GM12801 (cell line): ENCODE measurements around the gene PCDHB15.

ENCODE experiments used
- TF ChIP-seq, protein P1 (sequence below): IDR thresholded peaks from one replicate; pipeline ENCODE4 v1.5.1; 2011; ENCODE audit warnings: control low read depth; ENCODE audit not compliant: insufficient read length; ENCODE audit errors: extremely low read depth

PCDHB15 gene

DNA sequence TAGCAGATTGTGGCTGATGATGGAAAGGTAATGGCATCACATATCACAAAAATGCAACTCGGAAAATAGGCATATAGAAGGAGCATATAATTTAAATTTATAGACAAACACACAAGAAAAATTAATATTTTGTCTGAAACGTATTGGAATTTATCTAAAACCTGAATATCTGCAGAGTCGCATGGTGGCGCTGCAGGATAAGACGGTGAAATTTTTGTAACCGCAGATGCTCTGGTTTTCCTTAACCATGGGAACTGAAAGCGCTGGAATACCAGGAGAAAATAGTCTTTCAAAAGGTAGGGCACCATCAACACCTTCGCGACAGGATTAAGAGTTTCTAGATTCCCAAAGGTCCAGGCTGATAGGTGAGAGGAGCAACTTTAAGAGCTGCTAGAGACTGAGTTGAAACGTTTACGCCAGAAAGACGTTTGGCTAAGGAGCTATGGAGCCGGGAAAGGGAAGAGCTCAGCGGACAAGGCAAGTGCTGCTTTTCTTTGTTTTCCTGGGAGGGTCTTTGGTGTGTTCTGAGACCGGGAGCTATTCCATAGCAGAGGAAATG, 11.0 kb upstream of the PCDHB15 start:
- TF ChIP-seq, protein P1, sequence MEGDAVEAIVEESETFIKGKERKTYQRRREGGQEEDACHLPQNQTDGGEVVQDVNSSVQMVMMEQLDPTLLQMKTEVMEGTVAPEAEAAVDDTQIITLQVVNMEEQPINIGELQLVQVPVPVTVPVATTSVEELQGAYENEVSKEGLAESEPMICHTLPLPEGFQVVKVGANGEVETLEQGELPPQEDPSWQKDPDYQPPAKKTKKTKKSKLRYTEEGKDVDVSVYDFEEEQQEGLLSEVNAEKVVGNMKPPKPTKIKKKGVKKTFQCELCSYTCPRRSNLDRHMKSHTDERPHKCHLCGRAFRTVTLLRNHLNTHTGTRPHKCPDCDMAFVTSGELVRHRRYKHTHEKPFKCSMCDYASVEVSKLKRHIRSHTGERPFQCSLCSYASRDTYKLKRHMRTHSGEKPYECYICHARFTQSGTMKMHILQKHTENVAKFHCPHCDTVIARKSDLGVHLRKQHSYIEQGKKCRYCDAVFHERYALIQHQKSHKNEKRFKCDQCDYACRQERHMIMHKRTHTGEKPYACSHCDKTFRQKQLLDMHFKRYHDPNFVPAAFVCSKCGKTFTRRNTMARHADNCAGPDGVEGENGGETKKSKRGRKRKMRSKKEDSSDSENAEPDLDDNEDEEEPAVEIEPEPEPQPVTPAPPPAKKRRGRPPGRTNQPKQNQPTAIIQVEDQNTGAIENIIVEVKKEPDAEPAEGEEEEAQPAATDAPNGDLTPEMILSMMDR: no peak

DNA sequence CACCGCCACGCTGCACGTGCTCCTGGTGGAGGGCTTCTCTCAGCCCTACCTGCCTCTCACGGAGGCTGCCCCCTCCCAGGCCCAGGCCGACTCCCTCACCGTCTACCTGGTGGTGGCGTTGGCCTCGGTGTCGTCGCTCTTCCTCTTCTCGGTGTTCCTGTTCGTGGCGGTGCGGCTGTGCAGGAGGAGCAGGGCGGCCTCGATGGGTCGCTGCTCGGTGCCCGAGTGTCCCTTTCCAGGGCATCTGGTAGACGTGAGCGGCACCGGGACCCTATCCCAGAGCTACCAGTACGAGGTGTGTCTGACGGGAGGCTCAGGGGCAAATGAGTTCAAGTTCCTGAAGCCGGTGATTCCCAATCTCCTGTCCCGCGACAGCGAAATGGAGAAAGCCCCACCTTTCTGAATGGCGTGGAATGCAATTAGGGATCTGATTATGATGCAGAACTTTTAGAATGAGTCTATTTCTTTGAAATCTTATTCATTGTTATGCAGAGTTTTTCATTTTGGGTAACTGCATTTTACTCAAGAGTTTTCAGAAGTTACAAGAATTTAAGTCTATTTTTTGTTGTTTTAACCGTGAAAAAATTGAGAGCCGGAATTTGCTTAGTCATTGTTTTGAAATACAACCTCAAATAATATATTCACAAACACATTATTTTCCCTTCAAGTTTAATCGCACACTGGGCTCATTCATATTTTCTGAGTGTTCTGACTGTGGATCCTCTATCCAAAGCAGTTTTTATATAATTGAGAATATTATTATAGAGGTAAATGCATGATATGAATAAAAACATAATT, 8.5 kb upstream of the PCDHB15 start:
- TF ChIP-seq, protein P1: no peak

DNA sequence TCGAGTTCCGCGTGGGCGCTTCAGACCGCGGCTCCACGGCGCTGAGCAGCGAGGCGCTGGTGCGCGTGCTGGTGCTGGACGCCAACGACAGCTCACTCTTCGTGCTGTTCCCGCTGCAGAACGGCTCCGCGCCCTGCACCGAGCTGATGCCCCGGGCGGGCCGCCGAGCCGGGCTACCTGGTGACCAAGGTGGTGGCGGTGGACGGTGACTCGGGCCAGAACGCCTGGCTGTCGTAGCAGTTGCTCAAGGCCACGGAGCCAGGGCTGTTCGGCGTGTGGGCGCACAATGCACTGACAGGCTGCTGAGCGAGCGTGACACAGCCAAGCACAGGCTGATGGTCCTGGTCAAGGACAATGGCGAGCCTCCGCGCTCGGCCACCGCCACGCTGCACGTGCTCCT, 3.7 kb upstream of the PCDHB15 start:
- TF ChIP-seq, protein P1: no peak

DNA sequence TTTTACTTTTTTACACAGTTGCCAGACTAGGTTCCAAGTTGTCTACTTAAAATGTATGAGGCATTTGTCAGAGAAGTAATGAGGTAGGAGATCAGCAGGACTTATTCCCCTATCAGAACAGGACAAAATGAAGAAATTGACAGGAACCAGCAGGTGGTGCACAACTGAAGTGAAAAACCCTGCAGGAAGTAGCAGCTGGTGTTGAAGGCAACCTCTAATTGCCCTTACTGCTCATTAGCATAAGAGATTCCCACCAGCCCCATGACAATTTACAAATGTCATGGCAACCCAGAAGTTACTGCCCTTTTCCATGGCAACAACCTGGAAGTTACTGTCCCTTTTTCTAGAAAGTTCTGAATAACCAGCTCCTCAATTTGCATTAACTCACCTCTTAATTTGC, 5.4 kb downstream of the PCDHB15 start:
- TF ChIP-seq, protein P1: no peak

DNA sequence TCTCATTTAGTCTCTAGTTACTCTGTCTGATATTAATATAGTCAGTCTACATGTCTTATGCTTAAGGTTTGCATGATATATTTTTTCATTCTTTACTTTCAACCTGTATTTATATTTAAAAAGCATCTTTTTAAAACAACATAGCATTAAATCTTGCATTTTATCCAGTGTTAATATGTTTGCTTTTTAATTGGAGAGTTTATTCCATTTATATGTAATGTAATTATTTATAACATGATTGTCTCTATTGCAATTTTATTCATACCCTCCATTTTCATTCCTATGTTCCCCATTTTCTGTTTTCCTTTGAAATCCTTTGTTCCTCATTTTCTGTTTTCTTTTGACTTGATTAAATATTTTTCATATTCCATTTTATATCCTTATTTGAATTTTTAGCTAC, 13.3 kb downstream of the PCDHB15 start:
- TF ChIP-seq, protein P1: no peak

DNA sequence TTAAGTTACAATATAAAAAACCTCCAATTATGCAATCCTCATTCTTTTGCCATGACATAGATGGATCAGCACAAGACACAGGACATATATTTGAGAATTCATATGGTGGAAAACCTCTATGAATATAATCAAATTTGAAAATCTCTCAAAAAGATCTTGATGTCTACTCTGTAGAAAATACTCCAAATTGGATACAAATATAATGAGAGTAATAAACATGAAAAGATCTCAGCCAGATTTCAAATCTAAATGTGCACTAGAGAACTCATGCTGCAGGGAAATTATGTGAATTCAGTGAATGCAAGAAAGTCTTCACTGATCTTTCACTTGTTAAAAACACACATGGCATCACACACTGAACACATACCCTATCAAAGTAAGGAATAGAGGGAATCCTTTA, 13.8 kb downstream of the PCDHB15 start:
- TF ChIP-seq, protein P1: no peak

DNA sequence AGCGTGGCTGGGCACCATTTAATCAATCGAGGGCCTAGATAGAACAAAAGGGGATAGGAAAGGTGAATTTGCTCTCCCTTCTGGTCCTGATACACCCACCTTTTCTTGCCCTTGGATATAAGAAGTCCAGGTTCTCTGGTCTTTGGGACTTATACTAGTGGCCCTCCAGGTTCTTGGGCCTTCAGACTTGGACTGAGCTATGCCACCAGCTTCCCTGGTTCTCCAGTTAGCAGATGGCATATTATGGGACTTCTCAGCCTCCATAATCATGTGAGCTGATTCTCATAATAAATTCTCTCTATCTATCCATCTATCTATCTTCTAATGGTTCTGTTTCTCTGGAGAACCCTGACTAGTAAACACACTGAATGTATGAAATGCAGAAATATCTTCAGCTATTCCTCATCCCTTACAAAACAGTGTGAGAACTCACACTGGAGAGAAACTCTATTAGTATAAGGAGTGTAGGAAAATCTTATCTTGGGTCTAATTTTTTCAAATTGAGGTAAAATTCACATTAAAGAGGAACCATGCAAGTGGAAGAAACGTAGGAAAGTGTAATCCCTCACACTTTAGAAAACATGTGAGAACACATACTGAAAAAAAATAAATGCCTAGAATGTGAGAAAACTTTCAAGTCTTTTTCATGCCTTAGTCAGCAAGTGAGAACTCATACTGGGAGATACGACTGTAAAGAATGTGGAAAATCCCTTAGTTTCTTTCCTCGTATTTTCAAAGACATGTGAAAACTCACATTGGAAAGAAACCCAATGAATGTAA, 15.5 kb downstream of the PCDHB15 start:
- TF ChIP-seq, protein P1: no peak
